NCI-H1694 treated with DMSO at 0.1 percent for 48 hours (cell line): ENCODE data around the gene WDR47.
"Not testable (repeated sequence)": the region's sequence is repeated elsewhere in the genome, so short reads cannot be mapped to it uniquely, and the experiment has no call there.

Experiments
- DNase-seq: peaks from one replicate; lab custom pipeline; 2025; lab: John Stamatoyannopoulos, UW

Gene WDR47

DNA sequence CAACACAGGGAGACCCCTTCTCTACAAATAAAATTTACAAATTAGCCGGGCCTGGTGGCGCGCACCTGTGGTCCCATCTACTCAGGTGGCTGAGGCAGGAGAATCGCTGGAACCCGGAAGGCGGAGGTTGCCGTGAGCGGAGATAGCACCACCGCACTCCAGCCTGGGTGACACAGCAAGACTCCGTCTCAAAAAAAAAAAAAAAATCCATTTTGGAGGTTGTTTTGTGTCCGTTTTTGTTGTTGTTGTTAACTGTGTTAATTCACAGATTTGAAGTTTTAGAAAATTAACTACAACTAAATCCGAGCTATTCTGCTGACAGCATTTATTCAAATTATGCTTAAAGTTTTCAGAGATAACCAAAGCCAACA is 79.2 kb downstream of the WDR47 start:
- no peak for DNase-seq

GRCh38 chr1:108961752-108962486 is 80.0 kb downstream of the WDR47 start:
- DNase-seq = no peak

GRCh38 chr1:108961198-108961597 is 80.7 kb downstream of the WDR47 start:
- no peak for DNase-seq

- no peak for DNase-seq
Measured at GRCh38 chr1:108960719-108961118, 81.2 kb downstream of the WDR47 start.

GRCh38 chr1:108957888-108958287 is 84.0 kb downstream of the WDR47 start:
- no peak for DNase-seq

DNA sequence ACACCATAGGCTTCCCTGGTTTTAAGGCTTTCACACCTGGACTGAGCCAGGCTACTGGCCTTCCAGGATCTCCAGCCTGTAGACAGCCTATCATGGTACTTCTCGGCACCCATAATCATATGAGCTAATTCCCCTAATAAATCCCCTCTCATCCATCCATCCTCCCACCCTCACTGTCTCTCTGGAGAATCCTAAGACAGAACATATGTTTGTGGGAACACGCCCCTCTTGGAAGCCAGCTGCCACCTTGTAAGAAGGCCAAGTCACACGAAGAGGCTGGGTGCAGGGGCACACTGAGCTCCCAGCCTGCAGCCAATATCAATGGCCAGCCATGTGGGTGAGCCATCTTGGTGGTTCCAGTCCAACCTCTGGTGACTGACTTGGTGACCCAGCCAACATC is 86.0 kb downstream of the WDR47 start:
- DNase-seq = no peak

DNA sequence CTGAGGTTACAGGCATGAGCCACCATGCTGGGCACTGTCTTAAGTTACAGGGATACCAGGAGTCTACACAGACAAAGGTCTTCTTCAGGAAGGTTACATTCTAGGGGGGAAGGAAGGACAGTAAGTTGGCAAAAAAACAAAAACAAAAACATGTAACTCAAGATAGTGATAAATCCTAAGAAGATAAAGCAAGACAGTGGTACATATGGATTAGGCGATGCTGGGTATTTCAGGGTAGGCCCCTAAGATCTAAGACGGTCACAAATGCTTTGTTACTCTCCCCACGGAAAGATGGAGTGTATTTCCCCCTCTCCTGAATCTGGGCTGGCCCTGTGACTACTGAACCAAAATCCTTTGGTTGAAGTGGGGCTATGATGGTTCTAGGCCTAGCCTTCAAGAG is 86.8 kb downstream of the WDR47 start:
- DNase-seq = no peak

DNA sequence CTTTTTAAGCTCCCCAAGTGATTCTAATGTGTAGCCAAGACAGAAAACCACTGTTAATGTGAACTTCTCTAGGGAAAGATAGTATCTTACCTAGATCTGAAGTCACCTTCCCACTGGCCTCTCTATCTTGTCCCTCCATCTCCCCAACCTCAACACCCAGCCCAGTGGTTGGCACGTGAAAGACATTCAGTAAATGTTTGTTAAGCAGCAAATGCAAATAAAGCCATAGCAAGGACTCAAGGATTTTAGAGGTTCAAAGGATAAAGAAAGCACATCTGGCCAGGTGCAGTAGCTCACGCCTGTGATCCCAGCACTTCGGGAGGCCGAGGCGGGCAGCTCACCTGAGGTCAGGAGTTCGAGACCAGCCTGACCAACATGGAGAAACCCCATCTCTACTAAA is 88.5 kb downstream of the WDR47 start:
- no peak for DNase-seq

DNA sequence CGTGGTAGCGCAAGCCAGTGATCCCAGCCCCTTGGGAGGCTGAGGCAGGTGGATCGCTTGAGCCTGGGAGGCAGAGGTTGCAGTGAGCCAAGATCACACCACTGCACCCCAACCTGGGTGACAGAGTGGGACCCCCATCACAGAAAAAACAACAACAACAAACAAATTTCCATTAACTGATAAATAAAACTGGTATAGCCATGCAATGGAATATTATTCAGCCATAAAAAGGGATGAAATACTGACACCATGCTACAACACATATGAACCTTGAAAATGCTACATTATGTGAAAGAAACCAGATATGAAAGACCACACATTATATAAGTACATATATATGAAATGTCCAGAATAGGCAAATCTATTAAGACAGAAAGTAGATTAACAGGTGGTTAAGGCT is 90.7 kb downstream of the WDR47 start:
- no peak for DNase-seq

GRCh38 chr1:108949044-108949443 is 92.9 kb downstream of the WDR47 start:
- no peak for DNase-seq

- no peak for DNase-seq
Measured at GRCh38 chr1:108947871-108948525, 93.9 kb downstream of the WDR47 start.

DNA sequence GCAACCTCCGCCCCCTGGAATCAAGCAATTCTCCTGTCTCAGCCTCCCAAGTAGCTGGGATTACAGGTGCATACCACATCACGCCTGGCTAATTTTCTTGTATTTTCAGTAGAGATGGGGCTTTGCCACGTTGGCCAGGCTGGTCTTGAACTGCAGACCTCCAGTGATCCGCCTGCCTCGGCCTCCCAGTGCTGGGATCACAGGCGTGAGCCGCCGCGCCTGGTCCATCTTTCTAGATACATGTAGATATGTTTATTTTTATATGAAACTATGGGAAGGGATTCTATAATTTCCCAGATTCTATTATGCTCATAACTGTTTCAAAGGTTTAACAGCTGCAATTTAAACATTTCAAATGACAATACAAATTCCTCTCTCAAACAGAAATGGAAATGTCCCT is 105.7 kb downstream of the WDR47 start:
- DNase-seq = no peak

GRCh38 chr1:108933944-108934343 is 108.0 kb downstream of the WDR47 start:
- no peak for DNase-seq

DNA sequence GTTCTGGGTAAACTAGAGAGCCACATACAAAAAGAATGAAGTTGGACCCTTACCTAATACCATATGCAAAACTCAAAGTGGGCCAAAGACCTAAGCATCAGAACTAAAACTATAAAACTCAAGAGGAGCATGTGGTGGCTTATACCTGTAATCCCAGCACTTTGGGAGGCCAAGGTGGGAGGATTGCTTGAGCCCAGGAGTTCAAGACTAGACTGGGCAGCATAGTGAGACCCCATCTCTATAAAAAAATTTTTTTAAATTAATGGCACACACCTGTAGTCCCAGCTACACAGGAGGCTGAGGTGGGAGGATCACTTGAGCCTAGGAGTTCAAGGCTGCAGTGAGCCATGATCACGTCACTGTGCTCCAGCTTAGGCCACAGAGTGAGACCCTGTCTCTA is 114.3 kb downstream of the WDR47 start:
- not testable (repeated sequence) for DNase-seq

DNA sequence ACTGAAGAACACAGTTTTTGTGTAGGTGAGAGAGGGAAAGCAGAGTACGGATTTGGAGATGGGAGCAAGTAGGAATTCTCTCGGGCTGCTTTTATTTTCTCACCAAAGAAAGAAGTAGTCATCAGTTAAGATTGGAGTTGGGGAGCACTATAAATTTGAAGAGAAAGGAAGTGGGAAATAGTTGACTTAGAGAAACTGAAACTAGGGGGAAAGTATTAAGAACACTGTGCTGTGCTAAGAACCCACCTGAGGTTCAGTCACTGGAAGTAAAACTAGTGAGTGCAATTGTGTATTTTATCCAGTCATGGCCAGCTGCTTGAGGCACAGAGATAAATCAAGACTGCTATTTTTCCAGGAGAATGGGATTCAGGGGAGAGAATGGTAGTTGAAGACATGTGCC is 116.0 kb downstream of the WDR47 start:
- DNase-seq = no peak
